22Rv1 (cell line): Measurements from ENCODE around the gene TTC28.

ENCODE experiments used
- CTCF ChIP-seq: fragments of 450-650 bp; IDR thresholded peaks from 2 replicates; pipeline ENCODE4 v1.5.1; 2017; ENCODE audit warnings: mild to moderate bottlenecking
- ZFX ChIP-seq: fragments of 450-650 bp; IDR thresholded peaks from 2 replicates; pipeline ENCODE4 v1.6.1; 2017; ENCODE audit warnings: antibody characterized with exemption, borderline replicate concordance

- TF ChIP-seq CTCF (no peak), ZFX (no peak)
These were observed 217.6 kb downstream of the TTC28 start for GRCh38 chr22:28462041-28462440.
